H1 (cell line): ENCODE measurements around the gene ASMTL.

ENCODE experiments used
- ATF3 ChIP-seq: IDR thresholded peaks from 2 replicates; pipeline ENCODE4 v1.6.1; 2011; ENCODE audit warnings: low read depth, mild to moderate bottlenecking, low read length; ENCODE audit not compliant: insufficient read depth
- CHD1 ChIP-seq: IDR thresholded peaks from 2 replicates; pipeline ENCODE4 v1.6.1; 2012; ENCODE audit warnings: low read depth, low read length, improper control_type of control experiment
- CTCF ChIP-seq, 3 experiments: IDR thresholded peaks; 1 replicate in 2 of 3; 2 replicates in 1 of 3; pipeline versions ENCODE4 v1.5.1 to v1.6.1; 2011; ENCODE audit warnings: low read length in 3 of 3, mild to moderate bottlenecking in 3 of 3, inconsistent platforms in 2 of 3, low read depth in 1 of 3, moderate library complexity in 1 of 3; ENCODE audit not compliant: insufficient read depth in 1 of 3; ENCODE audit errors: control extremely low read depth in 1 of 3
- POLR2A ChIP-seq, 2 experiments: IDR thresholded peaks; 1 replicate in 1 of 2; 2 replicates in 1 of 2; pipeline ENCODE4 v1.6.1; 2011; ENCODE audit warnings: low read depth in 2 of 2, low read length in 2 of 2, mild to moderate bottlenecking in 2 of 2; ENCODE audit errors: control extremely low read depth in 1 of 2
- RAD21 ChIP-seq, 2 experiments: IDR thresholded peaks in 1 of 2; conservative IDR thresholded peaks in 1 of 2; 2 replicates each; pipeline ENCODE4 v1.6.1; 2011; ENCODE audit warnings: low read depth in 2 of 2, low read length in 2 of 2, improper control_type of control experiment in 1 of 2, inconsistent platforms in 1 of 2, mild to moderate bottlenecking in 1 of 2, moderate library complexity in 1 of 2
- TAF1 ChIP-seq: IDR thresholded peaks from 2 replicates; pipeline ENCODE4 v1.6.1; 2011; ENCODE audit warnings: mild to moderate bottlenecking, low read depth, low read length

DNA sequence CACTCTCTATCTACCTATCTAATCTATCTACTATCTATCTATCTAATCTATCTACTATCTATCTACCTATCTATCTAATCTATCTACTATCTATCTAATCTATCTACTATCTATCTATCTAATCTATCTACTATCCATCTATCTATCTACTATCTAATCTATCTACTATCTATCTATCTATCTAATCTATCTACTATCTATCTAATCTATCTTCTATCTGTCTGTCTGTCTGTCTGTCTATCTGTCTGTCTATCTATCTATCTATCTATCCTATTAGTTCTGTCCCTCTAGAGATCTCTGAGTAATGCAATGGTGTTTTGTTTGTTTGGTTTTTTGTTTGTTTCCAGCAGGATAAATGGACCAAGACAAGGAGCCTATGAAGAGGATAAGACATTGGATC, 9.4 kb upstream of the ASMTL start:
- TF ChIP-seq POLR2A (IDR thresholded peaks at IDR 0.05; ENCODE audit: control extremely low read depth in 1 of 2, low read depth in 2 of 2, low read length in 2 of 2): no peak
- no peak for TF ChIP-seq TAF1
- TF ChIP-seq CTCF (IDR thresholded peaks at IDR 0.05; ENCODE audit: control extremely low read depth in 1 of 3, insufficient read depth in 1 of 3, low read depth in 1 of 3, low read length in 3 of 3): no peak
- TF ChIP-seq RAD21 (IDR thresholded peaks at IDR 0.05 in 1 of 2, conservative IDR thresholded peaks at IDR 0.05 in 1 of 2; ENCODE audit: low read depth in 2 of 2, low read length in 2 of 2): no peak
- no peak for TF ChIP-seq ATF3
- TF ChIP-seq CHD1: no peak
